DND-41 (cell line): ENCODE data around the gene ZMYND15.

Source experiments
- EZH2 ChIP-seq: IDR thresholded peaks from 3 replicates; pipeline ENCODE4 v1.6.1; 2012; ENCODE audit warnings: borderline replicate concordance, low read depth, mild to moderate bottlenecking, moderate library complexity, low read length, inconsistent platforms; ENCODE audit not compliant: severe bottlenecking
- TF ChIP-seq, protein P1 (sequence below): IDR thresholded peaks from 2 replicates; pipeline ENCODE4 v1.5.1; 2012; ENCODE audit warnings: borderline replicate concordance, low read length, moderate library complexity, mild to moderate bottlenecking; ENCODE audit not compliant: poor library complexity, severe bottlenecking; ENCODE audit errors: extremely low read depth

DNA sequence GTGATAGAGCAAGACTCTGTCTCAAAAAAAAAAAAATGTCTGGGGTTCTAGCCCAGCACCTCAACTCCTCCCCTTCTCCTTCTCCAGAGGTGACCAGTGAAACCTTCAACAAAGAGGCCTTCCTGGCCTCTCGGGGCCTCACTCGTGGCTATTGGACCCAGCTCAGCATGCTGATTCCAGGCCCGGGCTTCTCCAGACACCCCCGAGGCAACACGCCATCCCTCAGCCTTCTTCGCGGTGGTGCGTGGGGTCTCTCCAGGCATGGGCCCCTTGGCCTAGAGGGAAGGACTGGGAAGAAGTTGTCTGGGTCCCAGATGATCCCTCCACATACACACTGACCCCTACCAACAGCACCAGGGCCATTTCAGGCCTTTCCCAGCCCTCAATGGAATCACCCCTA is 3.6 kb downstream of the ZMYND15 start:
- TF ChIP-seq EZH2 = no peak
- TF ChIP-seq, protein P1, sequence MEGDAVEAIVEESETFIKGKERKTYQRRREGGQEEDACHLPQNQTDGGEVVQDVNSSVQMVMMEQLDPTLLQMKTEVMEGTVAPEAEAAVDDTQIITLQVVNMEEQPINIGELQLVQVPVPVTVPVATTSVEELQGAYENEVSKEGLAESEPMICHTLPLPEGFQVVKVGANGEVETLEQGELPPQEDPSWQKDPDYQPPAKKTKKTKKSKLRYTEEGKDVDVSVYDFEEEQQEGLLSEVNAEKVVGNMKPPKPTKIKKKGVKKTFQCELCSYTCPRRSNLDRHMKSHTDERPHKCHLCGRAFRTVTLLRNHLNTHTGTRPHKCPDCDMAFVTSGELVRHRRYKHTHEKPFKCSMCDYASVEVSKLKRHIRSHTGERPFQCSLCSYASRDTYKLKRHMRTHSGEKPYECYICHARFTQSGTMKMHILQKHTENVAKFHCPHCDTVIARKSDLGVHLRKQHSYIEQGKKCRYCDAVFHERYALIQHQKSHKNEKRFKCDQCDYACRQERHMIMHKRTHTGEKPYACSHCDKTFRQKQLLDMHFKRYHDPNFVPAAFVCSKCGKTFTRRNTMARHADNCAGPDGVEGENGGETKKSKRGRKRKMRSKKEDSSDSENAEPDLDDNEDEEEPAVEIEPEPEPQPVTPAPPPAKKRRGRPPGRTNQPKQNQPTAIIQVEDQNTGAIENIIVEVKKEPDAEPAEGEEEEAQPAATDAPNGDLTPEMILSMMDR = no peak
